Chondrocyte (in vitro differentiated cells): ENCODE measurements around the gene TGM1. TPM values are rescaled to one million over a fixed set of nuclear protein-coding genes. Genes with fewer than 3 reads are reported as not detected.
A peak's percentile ranks its signal among the peaks of the same experiment; 100 is the strongest.
"Not testable (repeated sequence)": the region's sequence is repeated elsewhere in the genome, so short reads cannot be mapped to it uniquely, and the experiment has no call there.

Experiments used
- DNase-seq: peaks from one replicate; pipeline ENCODE4 v3.0.0; 2021; ENCODE audit warnings: mixed read lengths, low spot score
- H3K27ac Mint-ChIP-seq: one replicate; pipeline ENCODE4 v1.8.0; 2021; ENCODE audit warnings: mild to moderate bottlenecking, moderate library complexity, mixed read lengths; ENCODE audit not compliant: unreplicated experiment
- H3K27me3 Mint-ChIP-seq: 2 replicates; pipeline ENCODE4 v1.8.0; 2021; ENCODE audit warnings: low read depth, mixed read lengths
- H3K36me3 Mint-ChIP-seq: 2 replicates; pipeline ENCODE4 v1.8.0; 2021; ENCODE audit warnings: low read depth, mixed read lengths
- H3K4me1 Mint-ChIP-seq: 2 replicates; pipeline ENCODE4 v1.8.0; 2021; ENCODE audit warnings: low read depth, mild to moderate bottlenecking, mixed read lengths
- H3K4me3 Mint-ChIP-seq: one replicate; pipeline ENCODE4 v1.8.0; 2021; ENCODE audit warnings: mild to moderate bottlenecking, moderate library complexity, mixed read lengths; ENCODE audit not compliant: unreplicated experiment
- H3K9me3 Mint-ChIP-seq: 2 replicates; pipeline ENCODE4 v1.8.0; 2021; ENCODE audit warnings: low read depth, mixed read lengths
- total RNA-seq: library from RNA; stranded (reverse); gene quantifications from 3 replicates; pipeline ENCODE4 v1.2.1, GENCODE V29; 2021
- TF ChIP-seq, protein P1 (sequence below): fragments of 200-600 bp; sonication (generic); IDR thresholded peaks from 2 replicates; pipeline ENCODE4 v1.5.0; 2021; ENCODE audit warnings: antibody characterized with exemption, mild to moderate bottlenecking, moderate library complexity

Gene TGM1
- total RNA-seq, 1 donor from 2014 or later, result 3.3 TPM

DNA sequence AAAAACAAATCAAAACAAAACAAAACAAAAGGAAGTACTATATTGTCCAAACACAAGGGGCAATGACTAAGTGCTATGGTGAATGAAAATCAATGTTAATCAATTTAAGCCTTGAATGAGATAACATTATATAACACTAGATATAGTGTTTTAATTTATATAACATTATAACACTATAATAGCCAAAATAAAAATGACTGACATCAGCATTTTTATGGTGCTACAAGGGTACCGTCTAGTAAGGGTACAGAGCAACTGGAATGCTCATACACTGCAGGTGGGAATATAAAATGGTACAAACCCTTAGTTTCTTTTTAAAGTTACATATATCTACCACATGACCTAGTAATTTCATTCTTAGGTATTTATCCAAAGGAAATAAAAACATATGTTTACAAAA, 36.5 kb downstream of the TGM1 start:
- no peak for DNase-seq
- TF ChIP-seq, protein P1, sequence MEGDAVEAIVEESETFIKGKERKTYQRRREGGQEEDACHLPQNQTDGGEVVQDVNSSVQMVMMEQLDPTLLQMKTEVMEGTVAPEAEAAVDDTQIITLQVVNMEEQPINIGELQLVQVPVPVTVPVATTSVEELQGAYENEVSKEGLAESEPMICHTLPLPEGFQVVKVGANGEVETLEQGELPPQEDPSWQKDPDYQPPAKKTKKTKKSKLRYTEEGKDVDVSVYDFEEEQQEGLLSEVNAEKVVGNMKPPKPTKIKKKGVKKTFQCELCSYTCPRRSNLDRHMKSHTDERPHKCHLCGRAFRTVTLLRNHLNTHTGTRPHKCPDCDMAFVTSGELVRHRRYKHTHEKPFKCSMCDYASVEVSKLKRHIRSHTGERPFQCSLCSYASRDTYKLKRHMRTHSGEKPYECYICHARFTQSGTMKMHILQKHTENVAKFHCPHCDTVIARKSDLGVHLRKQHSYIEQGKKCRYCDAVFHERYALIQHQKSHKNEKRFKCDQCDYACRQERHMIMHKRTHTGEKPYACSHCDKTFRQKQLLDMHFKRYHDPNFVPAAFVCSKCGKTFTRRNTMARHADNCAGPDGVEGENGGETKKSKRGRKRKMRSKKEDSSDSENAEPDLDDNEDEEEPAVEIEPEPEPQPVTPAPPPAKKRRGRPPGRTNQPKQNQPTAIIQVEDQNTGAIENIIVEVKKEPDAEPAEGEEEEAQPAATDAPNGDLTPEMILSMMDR, result no peak
- no peak overlapping the region for H3K4me3 Mint-ChIP-seq
- H3K27ac Mint-ChIP-seq, result no peak overlapping the region
- H3K36me3 Mint-ChIP-seq, result peaks cover 4% of the 10 kb centered on the region
- H3K9me3 Mint-ChIP-seq, result no peaks in the 10 kb centered on the region
- H3K27me3 Mint-ChIP-seq, result no peaks in the 10 kb centered on the region
- H3K4me1 Mint-ChIP-seq, result peaks cover 22% of the 10 kb centered on the region

DNA sequence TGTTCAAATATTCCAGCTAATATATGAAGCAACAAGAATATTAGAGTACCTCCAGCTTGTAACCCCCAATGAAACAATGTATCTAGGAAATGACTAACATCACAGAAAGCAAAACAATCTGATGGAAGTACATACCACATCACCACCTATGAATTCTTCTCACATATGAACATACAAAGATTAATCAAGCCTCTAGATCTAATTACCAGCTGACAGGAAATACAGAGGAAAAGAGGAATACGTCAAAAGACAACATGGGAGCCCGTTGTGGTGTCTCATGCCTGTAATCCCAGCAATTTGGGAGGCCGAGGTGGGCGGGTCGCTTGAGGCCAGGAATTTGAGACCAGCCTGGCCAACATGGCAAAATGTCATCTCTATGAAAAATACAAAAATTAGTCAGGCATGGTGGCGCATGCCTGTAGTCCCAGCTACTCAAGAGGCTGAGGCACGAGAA, 38.3 kb downstream of the TGM1 start:
- no peaks in the 10 kb centered on the region for H3K27me3 Mint-ChIP-seq
- no peaks in the 10 kb centered on the region for H3K9me3 Mint-ChIP-seq
- no peak overlapping the region for H3K4me3 Mint-ChIP-seq
- H3K4me1 Mint-ChIP-seq, result peaks cover 16% of the 10 kb centered on the region
- TF ChIP-seq, protein P1, result no peak
- no peak for DNase-seq
- H3K27ac Mint-ChIP-seq, result peak overlapping the region; percentile 75
- H3K36me3 Mint-ChIP-seq, result peaks cover 4% of the 10 kb centered on the region

DNA sequence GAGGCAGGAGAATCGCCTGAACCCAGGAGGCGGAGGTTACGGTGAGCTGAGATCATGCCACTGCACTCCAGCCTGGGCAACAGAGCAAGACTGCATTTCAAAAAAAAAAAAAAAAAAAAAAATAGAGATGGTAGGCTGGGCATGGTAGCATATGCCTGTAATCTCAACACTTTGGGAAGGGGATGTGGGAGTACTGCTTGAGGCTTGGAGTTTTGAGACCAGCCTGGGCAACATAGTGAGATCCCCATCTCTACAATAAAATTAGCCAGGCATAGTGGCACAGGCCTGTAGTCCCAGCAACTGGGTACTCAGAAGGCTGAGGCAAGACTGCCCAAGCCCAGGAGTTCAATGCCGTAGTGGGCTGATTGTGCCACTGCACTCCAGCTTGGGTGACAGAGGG, 40.0 kb downstream of the TGM1 start:
- not testable (repeated sequence) for H3K36me3 Mint-ChIP-seq, H3K27ac Mint-ChIP-seq, H3K27me3 Mint-ChIP-seq, DNase-seq, H3K9me3 Mint-ChIP-seq, H3K4me3 Mint-ChIP-seq
- peaks cover 16% of the 10 kb centered on the region for H3K4me1 Mint-ChIP-seq

DNA sequence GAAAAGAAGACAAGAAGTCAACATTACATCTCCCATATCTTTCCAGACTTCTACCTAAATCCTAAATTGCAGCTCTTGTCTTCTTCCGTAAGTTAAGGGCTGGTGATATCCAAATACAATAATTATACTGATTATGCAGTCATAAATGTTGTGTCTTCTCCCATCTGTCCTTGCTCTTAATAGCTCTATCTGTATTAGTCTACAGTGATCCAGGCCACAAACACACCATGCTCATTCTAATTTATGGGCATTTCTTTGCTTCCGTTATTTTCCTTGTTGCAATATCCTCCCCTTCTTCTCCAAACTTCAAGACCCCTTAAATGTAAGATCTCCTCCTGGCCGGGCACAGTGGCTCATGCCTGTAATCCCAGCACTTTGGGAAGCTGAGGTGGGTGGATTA, 43.5 kb downstream of the TGM1 start:
- H3K4me3 Mint-ChIP-seq, result no peak overlapping the region
- H3K27ac Mint-ChIP-seq, result no peak overlapping the region
- H3K9me3 Mint-ChIP-seq, result no peaks in the 10 kb centered on the region
- DNase-seq, result no peak
- H3K36me3 Mint-ChIP-seq, result no peaks in the 10 kb centered on the region
- no peaks in the 10 kb centered on the region for H3K27me3 Mint-ChIP-seq
- TF ChIP-seq, protein P1, result no peak
- H3K4me1 Mint-ChIP-seq, result peaks cover 15% of the 10 kb centered on the region

DNA sequence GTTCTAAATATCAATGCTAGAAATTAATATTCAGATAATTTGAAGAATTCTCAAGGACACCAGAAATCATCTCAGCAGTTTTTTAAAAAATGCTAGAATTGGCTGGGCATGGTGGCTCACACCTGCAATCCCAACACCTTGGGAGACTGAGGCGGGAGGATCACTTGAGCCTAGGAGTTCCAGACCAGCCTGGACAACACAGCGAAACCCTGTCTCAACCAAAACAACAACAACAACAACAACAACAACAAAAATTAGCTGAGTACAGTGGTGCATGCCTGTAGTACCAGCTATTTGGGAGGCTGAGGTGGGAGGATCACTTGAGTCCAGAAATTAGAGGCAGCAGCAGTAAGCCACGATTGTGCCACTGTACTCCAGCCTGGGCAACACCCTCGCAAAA, 43.9 kb downstream of the TGM1 start:
- no peaks in the 10 kb centered on the region for H3K9me3 Mint-ChIP-seq
- DNase-seq, result no peak
- H3K4me3 Mint-ChIP-seq, result no peak overlapping the region
- TF ChIP-seq, protein P1, result no peak
- no peaks in the 10 kb centered on the region for H3K36me3 Mint-ChIP-seq
- H3K4me1 Mint-ChIP-seq, result peaks cover 18% of the 10 kb centered on the region
- no peak overlapping the region for H3K27ac Mint-ChIP-seq
- H3K27me3 Mint-ChIP-seq, result no peaks in the 10 kb centered on the region

DNA sequence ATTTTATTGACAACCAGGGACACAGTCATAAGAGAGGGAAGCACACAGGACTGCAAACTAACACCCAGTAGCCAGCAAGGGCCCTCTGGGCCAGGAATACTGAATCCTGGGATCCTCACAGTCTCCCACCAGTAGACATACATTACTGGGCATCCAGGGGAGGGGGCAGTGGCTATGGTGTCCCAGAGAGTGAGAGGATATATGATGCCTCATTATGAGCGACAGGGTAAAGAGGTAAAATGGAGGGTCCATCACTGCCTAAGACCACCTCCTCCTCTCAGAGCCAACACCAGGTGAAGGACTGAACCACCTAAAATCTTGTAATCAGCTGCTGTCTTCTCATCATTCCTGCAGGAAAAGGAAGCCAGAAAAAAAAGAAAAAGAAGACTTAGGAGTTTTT, 46.1 kb downstream of the TGM1 start:
- not testable (repeated sequence) for H3K4me3 Mint-ChIP-seq, H3K27me3 Mint-ChIP-seq, H3K27ac Mint-ChIP-seq, DNase-seq, H3K9me3 Mint-ChIP-seq, H3K36me3 Mint-ChIP-seq
- H3K4me1 Mint-ChIP-seq, result peaks cover 36% of the 10 kb centered on the region
